ENCODE data around the gene NUTF2. TPM values are rescaled to one million over a fixed set of nuclear protein-coding genes. Genes with fewer than 3 reads are reported as not detected.

Gene NUTF2
- total and polyA plus RNA-seq, 10 of the 15 experiments (the other 5 are each of a cell fraction or from before 2014, with no cell fraction given): 116 to 342 (median 202) TPM

- intact Hi-C loops (cut with micrococcal nuclease; ENCODE audit: unreplicated experiment) (no loop called here), in situ Hi-C loops (cut with MboI) (no loop called here)
- peak overlapping the region; percentile 80 for H3K4me2 ChIP-seq (ENCODE audit: control insufficient read depth, insufficient read depth)
- peaks cover 65% of the 10 kb centered on the region for H3K79me2 ChIP-seq (ENCODE audit: control insufficient read depth, insufficient read depth, low read length)
- CTCF ChIA-PET: interaction anchor here (0.6 to 3.9 kb wide), 7 partner anchors 14 to 282 kb away, joined by 3 to 44 read pairs (median 5); no protein-coding TSS in a partner anchor
- H4K20me1 ChIP-seq (ENCODE audit: control insufficient read depth, insufficient read depth): no peaks in the 10 kb centered on the region; the same call in 1 of the 2 replicates
- ATAC-seq (no peak), FAIRE-seq (no peak), DNase-seq (ENCODE audit: low read depth, low spot score) (no peak)
- no peaks in the 10 kb centered on the region for H3K27me3 ChIP-seq (replicated peaks in 1 of 2; ENCODE audit: control insufficient read depth in 2 of 2, insufficient read depth in 2 of 2, low read length in 1 of 2)
- no peak overlapping the region for H3K9ac ChIP-seq (ENCODE audit: control insufficient read depth, insufficient read depth, low read length)
- 100% methylated on average over 1 of the region's 1 CpG for WGBS (ENCODE audit: insufficient coverage, insufficient replicate concordance, low lambda C conversion rate, missing lambda C conversion rate)
- no peak overlapping the region for H3K4me3 ChIP-seq
- peak overlapping the region; percentile 75 for H3K27ac ChIP-seq (ENCODE audit: control insufficient read depth, insufficient read depth)
- SMC1A ChIA-PET (ENCODE audit: uncharacterized antibody, unreplicated experiment): interaction anchor here (1.0 to 2.5 kb wide), 7 partner anchors 14 to 279 kb away, joined by 3 to 8 read pairs (median 4); no protein-coding TSS in a partner anchor
- POLR2A ChIA-PET: interaction anchor here (0.5 to 2.5 kb wide), 6 partner anchors 14 to 243 kb away, joined by 3 to 17 read pairs (median 5); partner anchors contain the start of gene GFOD2
- no peak overlapping the region for H2AFZ ChIP-seq (ENCODE audit: control insufficient read depth, low read depth, low read length)
- peaks cover 2 to 4% of the 10 kb centered on the region in 2 experiments; a peak in 3 of 4 replicates for H3K36me3 ChIP-seq (ENCODE audit: control insufficient read depth in 2 of 2, insufficient read depth in 2 of 2, low read length in 1 of 2)
- RAD21 ChIA-PET (ENCODE audit: unreplicated experiment): interaction anchor here (1.0 to 1.7 kb wide), 7 partner anchors 10 to 320 kb away, joined by 3 to 7 read pairs (median 4); partner anchors contain the start of gene ATP6V0D1
- H3K4me1 ChIP-seq (ENCODE audit: control insufficient read depth, insufficient read depth, low read length): peaks cover 26% of the 10 kb centered on the region
- BruUV-seq (replicated peaks): no TSS peak
- H3K9me3 ChIP-seq (replicated peaks; ENCODE audit: control insufficient read depth, insufficient read depth, low read length): no peaks in the 10 kb centered on the region
- no peak for TF ChIP-seq ZNF687 (IDR thresholded peaks at IDR 0.05)
- no peak for TF ChIP-seq YBX1 (IDR thresholded peaks at IDR 0.05)
- no peak for TF ChIP-seq TBL1XR1 (IDR thresholded peaks at IDR 0.05; ENCODE audit: low read depth, low read length)
- TF ChIP-seq STAT3 (IDR thresholded peaks at IDR 0.05; ENCODE audit: low read depth, low read length): no peak
- TF ChIP-seq MEF2B (IDR thresholded peaks at IDR 0.05; ENCODE audit: partially characterized antibody, poor library complexity, severe bottlenecking): no peak
- no peak for TF ChIP-seq PRDM15 (CRISPR knock-in tag; IDR thresholded peaks at IDR 0.05)
- no peak for TF ChIP-seq NFIC (IDR thresholded peaks at IDR 0.05; ENCODE audit: low read depth, low read length)
- TF ChIP-seq EZH2 (IDR thresholded peaks at IDR 0.05; ENCODE audit: borderline replicate concordance, control insufficient read depth, low read depth, low read length): no peak
- TF ChIP-seq HCFC1 (IDR thresholded peaks at IDR 0.05; ENCODE audit: low read length): no peak
- no peak for TF ChIP-seq PKNOX1 (IDR thresholded peaks at IDR 0.05)
- no peak for TF ChIP-seq FOXK2 (IDR thresholded peaks at IDR 0.05)
- TF ChIP-seq MEF2A (IDR thresholded peaks at IDR 0.05; ENCODE audit: insufficient read depth, low read depth, low read length): no peak
- TF ChIP-seq SP1 (IDR thresholded peaks at IDR 0.05; ENCODE audit: low read depth, low read length): no peak
- TF ChIP-seq FOXM1 (IDR thresholded peaks at IDR 0.05; ENCODE audit: low read depth, low read length): no peak
- TF ChIP-seq ZSCAN29 (IDR thresholded peaks at IDR 0.05): no peak
- no peak for TF ChIP-seq RAD21 (IDR thresholded peaks at IDR 0.05; ENCODE audit: insufficient read depth, low read depth, low read length)
- no peak for TF ChIP-seq IKZF1 (conservative IDR thresholded peaks at IDR 0.05)
These were observed 45.5 kb upstream of the NUTF2 start for GRCh38 chr16:67801241-67801640.

Measured in GM12878 (cell line).